GM12865 (cell line): ENCODE measurements around the gene ATP9A.
"Not testable (repeated sequence)": the region's sequence is repeated elsewhere in the genome, so short reads cannot be mapped to it uniquely, and the experiment has no call there.

Source experiments
- DNase-seq: peaks from one replicate; pipeline ENCODE4 v3.0.0; 2010; ENCODE audit warnings: low read depth
- H3K4me3 ChIP-seq: 2 replicates; pipeline ENCODE4 v1.5.1; 2011; ENCODE audit warnings: mild to moderate bottlenecking, low read depth, low read length, control low read depth
- CTCF ChIP-seq: IDR thresholded peaks from 2 replicates; pipeline ENCODE4 v1.5.1; 2011; ENCODE audit warnings: low read length, control low read depth, low read depth, inconsistent platforms; ENCODE audit not compliant: insufficient read depth; ENCODE audit errors: missing control alignments

ATP9A gene

GRCh38 chr20:51691703-51692102, 76.5 kb downstream of the ATP9A start:
- TF ChIP-seq CTCF: no peak

DNA sequence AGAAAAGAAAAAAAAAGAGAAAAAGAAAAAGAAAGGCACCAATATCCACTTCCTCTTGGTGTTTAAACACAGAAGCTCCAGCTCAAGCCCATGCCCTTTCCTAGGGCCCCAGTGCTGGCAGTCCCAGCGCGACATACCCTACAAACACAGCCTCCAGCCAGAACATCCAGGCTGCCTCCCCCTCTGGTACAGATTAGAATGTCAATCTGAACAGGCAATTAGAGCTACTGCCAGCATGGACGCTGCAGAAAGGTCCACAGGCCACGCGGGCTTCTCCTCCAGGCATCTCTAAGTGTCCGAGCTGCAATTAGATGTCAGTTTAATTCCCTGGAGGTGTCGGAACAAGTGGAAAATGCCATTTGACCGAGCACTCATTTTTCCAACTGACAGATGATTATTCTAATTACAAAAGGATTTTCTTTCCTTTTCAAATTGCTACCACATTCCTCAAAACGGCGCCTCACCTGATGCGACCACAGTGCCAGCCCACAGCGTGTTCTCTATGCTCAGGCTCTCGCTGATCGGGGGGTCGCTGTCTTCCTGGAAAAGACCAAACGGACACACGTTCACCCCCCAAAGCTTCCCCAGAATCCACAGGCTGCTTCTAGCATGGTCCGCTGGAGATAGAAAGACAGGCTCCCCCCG, 79.5 kb downstream of the ATP9A start:
- TF ChIP-seq CTCF: no peak
- H3K4me3 ChIP-seq: no peak overlapping the region
- DNase-seq: no peak

More at GRCh38 chr20:51691703-51692102, 76.5 kb downstream of the ATP9A start:
- DNase-seq: no peak
- no peak overlapping the region for H3K4me3 ChIP-seq

GRCh38 chr20:51687630-51688029, 80.6 kb downstream of the ATP9A start:
- TF ChIP-seq CTCF: no peak
- H3K4me3 ChIP-seq: no peak overlapping the region
- no peak for DNase-seq

- TF ChIP-seq CTCF: no peak
- no peak for DNase-seq
- no peak overlapping the region for H3K4me3 ChIP-seq
Observed at GRCh38 chr20:51687108-51687507, 81.1 kb downstream of the ATP9A start.

GRCh38 chr20:51685494-51685893, 82.7 kb downstream of the ATP9A start:
- DNase-seq, H3K4me3 ChIP-seq: not testable (repeated sequence)

DNA sequence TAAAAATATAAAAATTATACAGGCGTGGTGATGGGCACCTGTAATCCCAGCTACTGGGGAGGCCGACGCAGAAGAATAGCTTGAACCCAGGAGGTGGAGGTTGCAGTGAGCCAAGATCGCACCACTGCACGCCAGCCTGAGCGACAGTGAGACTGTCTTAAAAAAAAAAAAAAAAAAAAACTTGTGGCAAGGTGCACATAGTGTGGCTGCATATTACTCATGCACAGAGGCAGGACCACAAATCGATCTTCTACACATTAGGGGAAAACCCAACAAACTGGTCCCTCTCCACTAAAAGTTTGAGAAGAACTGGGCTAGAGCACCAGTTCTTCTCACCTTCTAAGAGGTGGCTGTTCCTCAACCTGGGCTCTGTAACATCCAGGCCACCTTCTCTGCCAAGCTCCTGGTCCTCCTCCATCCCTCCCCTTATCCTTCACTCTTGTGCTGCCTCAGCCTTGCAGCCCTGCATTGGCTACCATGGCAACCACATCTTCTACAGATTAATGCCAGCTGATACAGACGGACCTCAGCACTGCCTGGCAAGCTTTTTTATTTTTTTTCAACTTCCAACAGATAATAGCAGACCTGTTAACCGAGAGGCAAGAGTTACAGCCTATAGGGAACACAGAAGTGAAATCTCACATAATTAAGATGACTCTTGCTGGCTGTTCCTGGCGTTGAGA, 88.0 kb downstream of the ATP9A start:
- no peak for DNase-seq
- no peak for TF ChIP-seq CTCF
- H3K4me3 ChIP-seq: no peak overlapping the region

GRCh38 chr20:51679254-51679921, 88.8 kb downstream of the ATP9A start:
- no peak overlapping the region for H3K4me3 ChIP-seq
- no peak for TF ChIP-seq CTCF
- DNase-seq: no peak
